ENCODE measurements around the gene PCK1. TPM values are rescaled to one million over a fixed set of nuclear protein-coding genes. Genes with fewer than 3 reads are reported as not detected.

PCK1 gene
- total and polyA plus RNA-seq, 2 experiments from 2014 or later = not detected

DNA sequence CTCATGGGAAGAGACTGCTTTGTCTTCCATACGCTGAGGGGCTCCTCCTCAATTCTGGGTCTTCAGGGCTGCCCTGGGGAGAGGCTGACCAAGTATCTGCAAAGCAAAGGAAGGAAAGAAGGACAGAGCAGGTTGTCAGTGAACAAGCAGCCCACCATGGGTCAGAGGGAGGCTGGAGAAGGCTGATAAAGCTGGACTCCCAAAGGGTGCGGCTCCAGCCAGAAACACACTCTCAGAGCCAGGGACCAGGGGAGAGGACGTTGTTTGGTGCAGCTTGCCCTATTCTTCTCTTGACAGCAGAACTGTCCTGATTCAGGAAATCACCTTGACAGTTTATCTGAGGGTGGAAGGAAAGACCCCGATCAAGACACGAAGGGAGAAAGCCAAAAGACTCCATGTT lies 25.6 kb upstream of the PCK1 start:
- H3K27ac ChIP-seq (ENCODE audit: low read depth) = no peak overlapping the region
- H3K4me3 Mint-ChIP-seq = no peak overlapping the region
- no peaks in the 10 kb centered on the region for H3K79me2 ChIP-seq (replicated peaks; ENCODE audit: insufficient read depth)
- peaks cover 4% of the 10 kb centered on the region for H3K27me3 Mint-ChIP-seq (ENCODE audit: insufficient read depth, low read depth, poor library complexity)
- TF ChIP-seq, protein P1, sequence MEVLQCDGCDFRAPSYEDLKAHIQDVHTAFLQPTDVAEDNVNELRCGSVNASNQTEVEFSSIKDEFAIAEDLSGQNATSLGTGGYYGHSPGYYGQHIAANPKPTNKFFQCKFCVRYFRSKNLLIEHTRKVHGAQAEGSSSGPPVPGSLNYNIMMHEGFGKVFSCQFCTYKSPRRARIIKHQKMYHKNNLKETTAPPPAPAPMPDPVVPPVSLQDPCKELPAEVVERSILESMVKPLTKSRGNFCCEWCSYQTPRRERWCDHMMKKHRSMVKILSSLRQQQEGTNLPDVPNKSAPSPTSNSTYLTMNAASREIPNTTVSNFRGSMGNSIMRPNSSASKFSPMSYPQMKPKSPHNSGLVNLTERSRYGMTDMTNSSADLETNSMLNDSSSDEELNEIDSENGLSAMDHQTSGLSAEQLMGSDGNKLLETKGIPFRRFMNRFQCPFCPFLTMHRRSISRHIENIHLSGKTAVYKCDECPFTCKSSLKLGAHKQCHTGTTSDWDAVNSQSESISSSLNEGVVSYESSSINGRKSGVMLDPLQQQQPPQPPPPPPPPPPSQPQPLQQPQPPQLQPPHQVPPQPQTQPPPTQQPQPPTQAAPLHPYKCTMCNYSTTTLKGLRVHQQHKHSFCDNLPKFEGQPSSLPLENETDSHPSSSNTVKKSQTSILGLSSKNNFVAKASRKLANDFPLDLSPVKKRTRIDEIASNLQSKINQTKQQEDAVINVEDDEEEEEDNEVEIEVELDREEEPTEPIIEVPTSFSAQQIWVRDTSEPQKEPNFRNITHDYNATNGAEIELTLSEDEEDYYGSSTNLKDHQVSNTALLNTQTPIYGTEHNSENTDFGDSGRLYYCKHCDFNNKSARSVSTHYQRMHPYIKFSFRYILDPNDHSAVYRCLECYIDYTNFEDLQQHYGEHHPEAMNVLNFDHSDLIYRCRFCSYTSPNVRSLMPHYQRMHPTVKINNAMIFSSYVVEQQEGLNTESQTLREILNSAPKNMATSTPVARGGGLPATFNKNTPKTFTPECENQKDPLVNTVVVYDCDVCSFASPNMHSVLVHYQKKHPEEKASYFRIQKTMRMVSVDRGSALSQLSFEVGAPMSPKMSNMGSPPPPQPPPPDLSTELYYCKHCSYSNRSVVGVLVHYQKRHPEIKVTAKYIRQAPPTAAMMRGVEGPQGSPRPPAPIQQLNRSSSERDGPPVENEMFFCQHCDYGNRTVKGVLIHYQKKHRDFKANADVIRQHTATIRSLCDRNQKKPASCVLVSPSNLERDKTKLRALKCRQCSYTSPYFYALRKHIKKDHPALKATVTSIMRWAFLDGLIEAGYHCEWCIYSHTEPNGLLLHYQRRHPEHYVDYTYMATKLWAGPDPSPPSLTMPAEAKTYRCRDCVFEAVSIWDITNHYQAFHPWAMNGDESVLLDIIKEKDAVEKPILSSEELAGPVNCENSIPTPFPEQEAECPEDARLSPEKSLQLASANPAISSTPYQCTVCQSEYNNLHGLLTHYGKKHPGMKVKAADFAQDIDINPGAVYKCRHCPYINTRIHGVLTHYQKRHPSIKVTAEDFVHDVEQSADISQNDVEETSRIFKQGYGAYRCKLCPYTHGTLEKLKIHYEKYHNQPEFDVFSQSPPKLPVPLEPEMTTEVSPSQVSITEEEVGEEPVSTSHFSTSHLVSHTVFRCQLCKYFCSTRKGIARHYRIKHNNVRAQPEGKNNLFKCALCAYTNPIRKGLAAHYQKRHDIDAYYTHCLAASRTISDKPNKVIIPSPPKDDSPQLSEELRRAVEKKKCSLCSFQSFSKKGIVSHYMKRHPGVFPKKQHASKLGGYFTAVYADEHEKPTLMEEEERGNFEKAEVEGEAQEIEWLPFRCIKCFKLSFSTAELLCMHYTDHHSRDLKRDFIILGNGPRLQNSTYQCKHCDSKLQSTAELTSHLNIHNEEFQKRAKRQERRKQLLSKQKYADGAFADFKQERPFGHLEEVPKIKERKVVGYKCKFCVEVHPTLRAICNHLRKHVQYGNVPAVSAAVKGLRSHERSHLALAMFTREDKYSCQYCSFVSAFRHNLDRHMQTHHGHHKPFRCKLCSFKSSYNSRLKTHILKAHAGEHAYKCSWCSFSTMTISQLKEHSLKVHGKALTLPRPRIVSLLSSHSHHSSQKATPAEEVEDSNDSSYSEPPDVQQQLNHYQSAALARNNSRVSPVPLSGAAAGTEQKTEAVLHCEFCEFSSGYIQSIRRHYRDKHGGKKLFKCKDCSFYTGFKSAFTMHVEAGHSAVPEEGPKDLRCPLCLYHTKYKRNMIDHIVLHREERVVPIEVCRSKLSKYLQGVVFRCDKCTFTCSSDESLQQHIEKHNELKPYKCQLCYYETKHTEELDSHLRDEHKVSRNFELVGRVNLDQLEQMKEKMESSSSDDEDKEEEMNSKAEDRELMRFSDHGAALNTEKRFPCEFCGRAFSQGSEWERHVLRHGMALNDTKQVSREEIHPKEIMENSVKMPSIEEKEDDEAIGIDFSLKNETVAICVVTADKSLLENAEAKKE (CRISPR knock-in tag; IDR thresholded peaks at IDR 0.05) = no peak
- no peak for DNase-seq (ENCODE audit: low spot score)
- H3K27ac Mint-ChIP-seq = no peak overlapping the region
- H3F3A ChIP-seq (replicated peaks; ENCODE audit: low read depth) = no peaks in the 10 kb centered on the region
- H3K4me1 Mint-ChIP-seq = no peaks in the 10 kb centered on the region
- H4K20me1 ChIP-seq (replicated peaks; ENCODE audit: insufficient read depth) = no peaks in the 10 kb centered on the region
- no peak overlapping the region for H3K4me2 ChIP-seq
- H3K36me3 ChIP-seq (ENCODE audit: insufficient read depth) = no peaks in the 10 kb centered on the region
- H3K9me2 ChIP-seq (ENCODE audit: insufficient read depth) = peaks cover 5% of the 10 kb centered on the region; the same call in 1 of the 2 replicates
- peaks cover 52% of the 10 kb centered on the region for H3K9me3 Mint-ChIP-seq
- H3K27me3 ChIP-seq (ENCODE audit: insufficient read depth) = no peaks in the 10 kb centered on the region
- peaks cover 21% of the 10 kb centered on the region; the same call in 2 of the 3 replicates for H3K36me3 Mint-ChIP-seq (ENCODE audit: low read depth)
- no peak overlapping the region for H2AFZ ChIP-seq
- ATAC-seq = no peak
- no peak overlapping the region for H3K4me3 ChIP-seq
- H3K4me1 ChIP-seq (ENCODE audit: insufficient read depth) = no peaks in the 10 kb centered on the region

DNA sequence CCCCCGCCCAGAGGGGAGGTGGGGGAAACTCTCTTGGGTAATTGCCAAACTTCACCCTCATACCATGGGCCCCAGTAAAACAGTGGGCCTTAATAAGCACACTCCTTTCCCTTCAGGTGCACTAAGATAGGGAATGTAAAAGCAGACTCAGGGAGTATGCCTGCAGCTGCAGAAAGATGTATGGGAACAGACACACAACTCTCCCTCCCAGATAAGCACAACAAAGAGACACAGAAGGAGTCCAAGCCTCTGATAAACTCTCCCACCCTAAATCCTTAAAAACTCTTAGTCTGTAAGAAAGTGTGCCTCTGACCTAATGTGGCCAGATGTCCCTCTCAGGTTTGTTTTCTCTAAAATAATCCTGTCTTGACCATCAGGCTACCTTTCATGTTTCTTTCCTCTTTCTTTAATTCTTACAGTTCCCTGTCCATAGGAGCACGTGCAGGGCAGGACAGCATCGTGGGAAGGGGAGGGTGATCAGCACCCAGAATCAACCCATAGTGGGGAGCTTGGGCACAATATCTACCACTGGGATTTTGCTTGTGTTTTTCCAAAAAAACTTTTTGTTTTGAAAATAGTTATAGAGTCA lies 24.7 kb upstream of the PCK1 start:
- no peaks in the 10 kb centered on the region for H3K4me1 ChIP-seq (ENCODE audit: insufficient read depth)
- no peaks in the 10 kb centered on the region for H3K27me3 ChIP-seq (ENCODE audit: insufficient read depth)
- no peaks in the 10 kb centered on the region for H3K79me2 ChIP-seq (replicated peaks; ENCODE audit: insufficient read depth)
- Mint-ChIP-seq H3K4me1 (no peaks in the 10 kb centered on the region; the same call in 1 of the 3 replicates), H3K27ac (no peak overlapping the region), H3K9me3 (peaks cover 52% of the 10 kb centered on the region), H3K4me3 (no peak overlapping the region), H3K36me3 (ENCODE audit: low read depth) (peaks cover 21% of the 10 kb centered on the region; the same call in 2 of the 3 replicates), H3K27me3 (ENCODE audit: insufficient read depth, low read depth, poor library complexity) (peaks cover 7% of the 10 kb centered on the region)
- no peak for ATAC-seq
- H3F3A ChIP-seq (replicated peaks; ENCODE audit: low read depth) = no peaks in the 10 kb centered on the region
- DNase-seq (ENCODE audit: low spot score) = no peak
- H4K20me1 ChIP-seq (replicated peaks; ENCODE audit: insufficient read depth) = no peaks in the 10 kb centered on the region
- H3K36me3 ChIP-seq (ENCODE audit: insufficient read depth) = no peaks in the 10 kb centered on the region
- H2AFZ ChIP-seq = no peak overlapping the region
- H3K4me3 ChIP-seq = no peak overlapping the region
- peaks cover 5% of the 10 kb centered on the region; the same call in 1 of the 2 replicates for H3K9me2 ChIP-seq (ENCODE audit: insufficient read depth)
- no peak overlapping the region for H3K27ac ChIP-seq (ENCODE audit: low read depth)
- no peak overlapping the region for H3K4me2 ChIP-seq
- TF ChIP-seq, protein P2, sequence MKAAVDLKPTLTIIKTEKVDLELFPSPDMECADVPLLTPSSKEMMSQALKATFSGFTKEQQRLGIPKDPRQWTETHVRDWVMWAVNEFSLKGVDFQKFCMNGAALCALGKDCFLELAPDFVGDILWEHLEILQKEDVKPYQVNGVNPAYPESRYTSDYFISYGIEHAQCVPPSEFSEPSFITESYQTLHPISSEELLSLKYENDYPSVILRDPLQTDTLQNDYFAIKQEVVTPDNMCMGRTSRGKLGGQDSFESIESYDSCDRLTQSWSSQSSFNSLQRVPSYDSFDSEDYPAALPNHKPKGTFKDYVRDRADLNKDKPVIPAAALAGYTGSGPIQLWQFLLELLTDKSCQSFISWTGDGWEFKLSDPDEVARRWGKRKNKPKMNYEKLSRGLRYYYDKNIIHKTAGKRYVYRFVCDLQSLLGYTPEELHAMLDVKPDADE (IDR thresholded peaks at IDR 0.05) = no peak
- TF ChIP-seq, protein P3, sequence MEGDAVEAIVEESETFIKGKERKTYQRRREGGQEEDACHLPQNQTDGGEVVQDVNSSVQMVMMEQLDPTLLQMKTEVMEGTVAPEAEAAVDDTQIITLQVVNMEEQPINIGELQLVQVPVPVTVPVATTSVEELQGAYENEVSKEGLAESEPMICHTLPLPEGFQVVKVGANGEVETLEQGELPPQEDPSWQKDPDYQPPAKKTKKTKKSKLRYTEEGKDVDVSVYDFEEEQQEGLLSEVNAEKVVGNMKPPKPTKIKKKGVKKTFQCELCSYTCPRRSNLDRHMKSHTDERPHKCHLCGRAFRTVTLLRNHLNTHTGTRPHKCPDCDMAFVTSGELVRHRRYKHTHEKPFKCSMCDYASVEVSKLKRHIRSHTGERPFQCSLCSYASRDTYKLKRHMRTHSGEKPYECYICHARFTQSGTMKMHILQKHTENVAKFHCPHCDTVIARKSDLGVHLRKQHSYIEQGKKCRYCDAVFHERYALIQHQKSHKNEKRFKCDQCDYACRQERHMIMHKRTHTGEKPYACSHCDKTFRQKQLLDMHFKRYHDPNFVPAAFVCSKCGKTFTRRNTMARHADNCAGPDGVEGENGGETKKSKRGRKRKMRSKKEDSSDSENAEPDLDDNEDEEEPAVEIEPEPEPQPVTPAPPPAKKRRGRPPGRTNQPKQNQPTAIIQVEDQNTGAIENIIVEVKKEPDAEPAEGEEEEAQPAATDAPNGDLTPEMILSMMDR (conservative IDR thresholded peaks at IDR 0.05; ENCODE audit: low read depth in 2 of 2) = no peak
- TF ChIP-seq ZNF114 (CRISPR knock-in tag; IDR thresholded peaks at IDR 0.05) = no peak
- no peak for TF ChIP-seq CREB1 (CRISPR knock-in tag; IDR thresholded peaks at IDR 0.05; ENCODE audit: low read depth)
- TF ChIP-seq NANOG (IDR thresholded peaks at IDR 0.05; ENCODE audit: borderline replicate concordance) = no peak
